Measurements from ENCODE around the gene ZCCHC18.
A peak's percentile ranks its signal among the peaks of the same experiment; 100 is the strongest.

ZCCHC18 gene

GRCh38 chrX:104156630-104157529 is 44.6 kb downstream of the ZCCHC18 start, which contains the start of gene SLC25A53:
SLC25A53 (minus strand) TSS chrX:104157009; CDS start chrX:104105257, 51,752 bp downstream.
- TF ChIP-seq, protein P1, sequence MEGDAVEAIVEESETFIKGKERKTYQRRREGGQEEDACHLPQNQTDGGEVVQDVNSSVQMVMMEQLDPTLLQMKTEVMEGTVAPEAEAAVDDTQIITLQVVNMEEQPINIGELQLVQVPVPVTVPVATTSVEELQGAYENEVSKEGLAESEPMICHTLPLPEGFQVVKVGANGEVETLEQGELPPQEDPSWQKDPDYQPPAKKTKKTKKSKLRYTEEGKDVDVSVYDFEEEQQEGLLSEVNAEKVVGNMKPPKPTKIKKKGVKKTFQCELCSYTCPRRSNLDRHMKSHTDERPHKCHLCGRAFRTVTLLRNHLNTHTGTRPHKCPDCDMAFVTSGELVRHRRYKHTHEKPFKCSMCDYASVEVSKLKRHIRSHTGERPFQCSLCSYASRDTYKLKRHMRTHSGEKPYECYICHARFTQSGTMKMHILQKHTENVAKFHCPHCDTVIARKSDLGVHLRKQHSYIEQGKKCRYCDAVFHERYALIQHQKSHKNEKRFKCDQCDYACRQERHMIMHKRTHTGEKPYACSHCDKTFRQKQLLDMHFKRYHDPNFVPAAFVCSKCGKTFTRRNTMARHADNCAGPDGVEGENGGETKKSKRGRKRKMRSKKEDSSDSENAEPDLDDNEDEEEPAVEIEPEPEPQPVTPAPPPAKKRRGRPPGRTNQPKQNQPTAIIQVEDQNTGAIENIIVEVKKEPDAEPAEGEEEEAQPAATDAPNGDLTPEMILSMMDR (IDR thresholded peaks at IDR 0.05; ENCODE audit: low read length, missing control alignments): no peak
- peak within 1 kb of the TSS; percentile 81 for H3K4me3 ChIP-seq (replicated peaks; ENCODE audit: low read depth, low read length)
- peak; percentile 81 for DNase-seq (ENCODE audit: low read depth)
